ENCODE data around the gene PMPCB.

PMPCB gene

GRCh38 chr7:103343332-103343731 is 46.1 kb downstream of the PMPCB start:
- Histone ChIP-seq H3K27ac (ENCODE audit: extremely low read depth, low read depth, low read length) (no peak overlapping the region), H3K4me1 (ENCODE audit: control insufficient read depth, insufficient read depth, low read length) (no peaks in the 10 kb centered on the region), H3K36me3 (ENCODE audit: control insufficient read depth in 2 of 2, insufficient read depth in 1 of 2, low read length in 2 of 2) (peaks cover 18 to 31% of the 10 kb centered on the region in 2 experiments), H3K9me3 (ENCODE audit: control insufficient read depth, insufficient read depth, low read depth, low read length) (no peaks in the 10 kb centered on the region), H3K4me3 (ENCODE audit: low read depth, low read length) (peak overlapping the region; percentile 85)
- TF ChIP-seq ZNF155 (tag by site-specific recombination; IDR thresholded peaks at IDR 0.05) = no peak
- TF ChIP-seq ZNF76 (tag by site-specific recombination; IDR thresholded peaks at IDR 0.05; ENCODE audit: borderline replicate concordance, low read depth) = no peak
- TF ChIP-seq HOXD13 (CRISPR knock-in tag; IDR thresholded peaks at IDR 0.05; ENCODE audit: borderline replicate concordance) = no peak
- no peak for TF ChIP-seq ZSCAN16 (tag by site-specific recombination; IDR thresholded peaks at IDR 0.05)
- TF ChIP-seq ZBTB26 (tag by site-specific recombination; optimal IDR thresholded peaks at IDR 0.05) = no peak
- no peak for TF ChIP-seq CTCF (tag by site-specific recombination; IDR thresholded peaks at IDR 0.05)
- no peak for TF ChIP-seq ZNF341 (tag by site-specific recombination; IDR thresholded peaks at IDR 0.05; ENCODE audit: low read depth)
- no peak for TF ChIP-seq ZNF366 (tag by site-specific recombination; conservative IDR thresholded peaks at IDR 0.05)
- TF ChIP-seq ZNF785 (tag by site-specific recombination; IDR thresholded peaks at IDR 0.05) = no peak
- TF ChIP-seq ZNF280D (tag by site-specific recombination; IDR thresholded peaks at IDR 0.05) = no peak
- TF ChIP-seq ZNF677 (tag by site-specific recombination; IDR thresholded peaks at IDR 0.05) = no peak
- TF ChIP-seq ZNF350 (tag by site-specific recombination; IDR thresholded peaks at IDR 0.05) = no peak
- no peak for TF ChIP-seq ZNF776 (tag by site-specific recombination; IDR thresholded peaks at IDR 0.05; ENCODE audit: borderline replicate concordance)
- no peak for TF ChIP-seq GLI2 (tag by site-specific recombination; IDR thresholded peaks at IDR 0.05; ENCODE audit: borderline replicate concordance, low read depth)
- no peak for TF ChIP-seq ZNF670 (tag by site-specific recombination; IDR thresholded peaks at IDR 0.05; ENCODE audit: low read depth)
- TF ChIP-seq ZNF513 (tag by site-specific recombination; IDR thresholded peaks at IDR 0.05) = no peak
- ChIA-PET CTCF (interaction anchor here (0.7 kb wide), 1 partner anchor 16 kb away, joined by 3 read pairs; no protein-coding TSS in a partner anchor), POLR2A (interaction anchor here (0.6 kb wide), 1 partner anchor 16 kb away, joined by 4 read pairs; no protein-coding TSS in a partner anchor)

- ChIA-PET POLR2A (no interaction called here), CTCF (interaction anchor here (0.7 kb wide), 1 partner anchor 17 kb away, joined by 3 read pairs; no protein-coding TSS in a partner anchor)
- Histone ChIP-seq H3K9me3 (ENCODE audit: control insufficient read depth, insufficient read depth, low read depth, low read length) (no peaks in the 10 kb centered on the region), H3K36me3 (ENCODE audit: control insufficient read depth in 2 of 2, insufficient read depth in 1 of 2, low read length in 2 of 2) (peaks cover 17 to 30% of the 10 kb centered on the region in 2 experiments), H3K4me1 (ENCODE audit: control insufficient read depth, insufficient read depth, low read length) (no peaks in the 10 kb centered on the region; the same call in 1 of the 2 replicates), H3K27ac (ENCODE audit: extremely low read depth, low read depth, low read length) (peak overlapping the region; percentile 54; the same call in 1 of the 2 replicates), H3K4me3 (ENCODE audit: low read depth, low read length) (peak overlapping the region; percentile 85)
- no peak for TF ChIP-seq ZFP69B (tag by site-specific recombination; IDR thresholded peaks at IDR 0.05)
- TF ChIP-seq MEIS1 (CRISPR knock-in tag; IDR thresholded peaks at IDR 0.05; ENCODE audit: borderline replicate concordance) = no peak
- TF ChIP-seq ZNF514 (tag by site-specific recombination; IDR thresholded peaks at IDR 0.05) = no peak
- no peak; the same call in 1 of the 2 replicates for TF ChIP-seq ZBTB17 (tag by site-specific recombination; IDR thresholded peaks at IDR 0.05)
- TF ChIP-seq, protein P1, sequence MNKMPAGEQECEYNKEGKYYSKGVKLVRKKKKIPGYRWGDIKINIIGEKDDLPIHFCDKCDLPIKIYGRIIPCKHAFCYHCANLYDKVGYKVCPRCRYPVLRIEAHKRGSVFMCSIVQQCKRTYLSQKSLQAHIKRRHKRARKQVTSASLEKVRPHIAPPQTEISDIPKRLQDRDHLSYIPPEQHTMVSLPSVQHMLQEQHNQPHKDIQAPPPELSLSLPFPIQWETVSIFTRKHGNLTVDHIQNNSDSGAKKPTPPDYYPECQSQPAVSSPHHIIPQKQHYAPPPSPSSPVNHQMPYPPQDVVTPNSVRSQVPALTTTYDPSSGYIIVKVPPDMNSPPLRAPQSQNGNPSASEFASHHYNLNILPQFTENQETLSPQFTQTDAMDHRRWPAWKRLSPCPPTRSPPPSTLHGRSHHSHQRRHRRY (tag by site-specific recombination; IDR thresholded peaks at IDR 0.05) = no peak
- TF ChIP-seq SALL2 (tag by site-specific recombination; IDR thresholded peaks at IDR 0.05; ENCODE audit: borderline replicate concordance) = no peak
These were observed 46.7 kb downstream of the PMPCB start for GRCh38 chr7:103343758-103344452.

Measured in HEK293 (cell line).